ENCODE measurements around the gene TMEM205.
"Not testable (repeated sequence)": the region's sequence is repeated elsewhere in the genome, so short reads cannot be mapped to it uniquely, and the experiment has no call there.

The TMEM205 gene

GRCh38 chr19:11338569-11339253, 7.4 kb downstream of the TMEM205 start:
- no peak for FAIRE-seq

DNA sequence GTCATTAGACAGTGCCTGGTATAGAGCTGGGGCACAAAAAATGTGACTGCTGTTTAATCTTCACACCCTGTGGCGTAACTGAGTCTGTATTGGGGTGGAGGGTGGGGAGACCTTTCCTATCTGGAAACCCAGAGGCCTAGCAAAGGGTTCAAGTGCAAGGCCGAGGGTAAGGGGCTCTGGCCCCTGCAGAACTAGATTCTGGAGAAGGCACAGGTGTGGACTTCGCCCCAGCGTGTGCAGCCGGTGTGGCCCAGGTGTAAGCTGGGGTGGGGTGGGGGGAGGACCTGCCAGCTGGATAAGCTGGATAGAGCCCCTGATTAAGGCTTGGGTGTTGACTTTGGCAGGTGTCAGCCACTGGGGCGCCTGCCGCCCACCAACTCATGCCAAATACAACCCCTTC, 7.9 kb downstream of the TMEM205 start:
- no peak for FAIRE-seq

DNA sequence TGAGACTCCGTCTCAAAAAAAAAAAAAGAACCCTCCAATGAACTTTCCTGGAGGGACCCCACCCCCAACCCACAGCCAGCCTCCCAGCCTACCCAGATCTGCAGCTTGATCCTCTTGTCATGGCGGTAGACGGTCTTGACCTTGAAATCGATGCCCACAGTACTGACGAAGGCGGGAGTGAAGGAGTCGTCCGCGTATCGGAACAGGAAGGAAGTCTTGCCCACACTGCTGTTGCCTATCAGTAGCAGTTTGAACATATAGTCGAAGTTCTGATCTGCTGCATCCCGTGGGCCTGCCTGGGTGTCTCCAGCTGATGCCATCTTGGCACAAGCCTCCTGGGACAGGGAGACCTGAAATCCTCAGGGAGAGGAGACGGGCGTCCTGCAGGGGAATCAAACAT, 9.0 kb downstream of the TMEM205 start:
- FAIRE-seq, result no peak

- no peak for FAIRE-seq
These were observed 10.5 kb downstream of the TMEM205 start for GRCh38 chr19:11335449-11336146.

- FAIRE-seq, result not testable (repeated sequence)
These were observed 12.2 kb downstream of the TMEM205 start for GRCh38 chr19:11333838-11334237.

- no peak for FAIRE-seq
These were observed 13.2 kb downstream of the TMEM205 start for GRCh38 chr19:11332822-11333221.

DNA sequence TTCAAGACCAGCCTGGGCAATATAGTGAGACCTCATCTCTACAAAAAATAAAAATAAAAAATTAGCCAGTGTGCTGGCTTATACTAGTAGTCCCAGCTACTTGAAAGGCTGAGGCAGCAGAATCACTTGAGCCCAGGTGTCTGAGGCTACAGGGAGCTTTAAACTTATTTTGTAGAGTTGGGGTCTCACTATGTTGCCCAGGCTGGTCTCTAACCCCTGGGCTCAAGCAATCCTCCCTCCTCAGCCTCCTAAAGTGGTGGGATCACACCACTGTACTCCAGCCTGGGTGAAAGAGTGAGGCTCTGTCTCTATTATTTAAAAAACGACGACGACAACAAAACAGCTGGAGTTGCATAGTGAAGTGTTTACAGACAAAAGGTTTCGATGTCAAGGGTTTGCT, 14.6 kb downstream of the TMEM205 start:
- no peak for FAIRE-seq

DNA sequence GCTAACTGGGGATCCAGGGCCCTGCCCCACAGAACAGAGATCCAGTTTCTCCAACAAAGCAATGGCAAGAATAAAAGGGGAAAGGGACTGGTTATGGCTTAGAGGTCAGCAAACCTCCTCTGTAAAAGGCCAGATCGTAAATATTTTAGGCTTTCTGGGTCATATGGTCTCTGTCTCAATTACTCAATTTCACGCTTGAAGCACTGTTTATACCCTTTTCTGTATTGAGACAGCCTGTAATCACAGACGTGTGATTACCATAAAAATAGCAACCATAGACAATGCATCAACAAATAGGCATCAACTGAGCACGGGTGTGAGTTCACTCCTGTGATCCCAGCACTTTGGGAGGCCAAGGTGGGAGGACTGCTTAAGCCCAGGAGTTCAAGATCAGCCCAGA, 15.9 kb downstream of the TMEM205 start:
- no peak for FAIRE-seq

GRCh38 chr19:11325544-11325943, 20.5 kb downstream of the TMEM205 start:
- FAIRE-seq, result no peak

DNA sequence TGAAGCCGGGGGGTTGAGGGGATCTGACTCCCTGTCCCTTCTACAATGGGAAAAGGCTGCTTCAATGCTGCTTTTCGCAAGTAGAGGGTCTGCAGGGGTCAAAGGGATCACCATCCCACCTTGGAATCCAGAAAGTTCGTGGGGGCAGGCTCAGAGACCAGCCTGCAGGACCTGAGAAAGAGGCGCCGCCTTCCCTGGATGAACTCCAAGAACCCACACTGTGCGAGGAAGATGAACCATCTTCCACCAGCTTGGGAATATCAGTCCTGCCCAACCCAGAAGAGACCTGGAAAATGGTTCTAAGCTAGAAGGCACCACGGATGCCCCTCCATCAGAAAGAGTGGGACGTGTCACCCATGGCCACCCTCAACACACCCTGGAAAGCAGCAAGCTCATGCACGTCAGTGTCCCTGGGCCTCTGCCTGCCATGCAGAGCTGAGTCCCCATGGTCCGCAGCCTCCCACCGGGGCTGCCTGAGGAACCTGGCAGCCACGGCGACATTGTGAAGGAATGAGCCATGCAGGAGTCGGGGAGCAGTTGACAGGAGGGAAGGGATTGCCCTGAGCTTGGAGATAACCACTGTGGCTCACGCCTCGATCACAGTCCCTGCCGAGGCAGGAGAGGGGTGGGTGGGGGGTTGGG, 21.2 kb downstream of the TMEM205 start:
- no peak for FAIRE-seq

DNA sequence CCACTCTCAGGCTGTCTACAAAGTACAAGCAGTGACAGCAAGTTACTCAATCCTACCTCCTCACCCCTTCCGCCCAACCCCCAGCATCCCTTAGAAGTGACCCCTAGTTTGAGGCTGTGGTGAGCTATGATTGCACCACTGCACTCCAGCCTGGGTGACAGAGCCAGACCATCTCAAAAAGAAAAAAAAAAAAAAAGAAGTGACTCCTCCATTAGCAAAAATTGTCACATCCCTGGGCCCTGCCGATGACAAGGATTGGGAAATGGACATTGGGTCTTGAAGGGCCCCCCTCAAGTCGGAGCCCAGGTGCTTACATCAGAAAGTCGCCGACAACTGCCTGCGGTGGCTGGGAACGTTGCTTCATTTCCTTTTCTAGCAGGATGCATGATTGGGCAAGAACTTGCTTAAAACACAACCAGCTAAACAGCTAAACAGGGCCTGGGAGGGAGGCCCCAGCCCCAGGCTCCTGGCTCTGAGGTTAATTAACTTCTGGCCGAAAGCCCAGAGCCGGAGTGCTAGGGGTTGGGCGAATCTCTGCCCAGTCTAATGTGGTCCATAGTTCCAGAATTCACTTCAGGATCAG, 21.9 kb downstream of the TMEM205 start:
- no peak for FAIRE-seq

DNA sequence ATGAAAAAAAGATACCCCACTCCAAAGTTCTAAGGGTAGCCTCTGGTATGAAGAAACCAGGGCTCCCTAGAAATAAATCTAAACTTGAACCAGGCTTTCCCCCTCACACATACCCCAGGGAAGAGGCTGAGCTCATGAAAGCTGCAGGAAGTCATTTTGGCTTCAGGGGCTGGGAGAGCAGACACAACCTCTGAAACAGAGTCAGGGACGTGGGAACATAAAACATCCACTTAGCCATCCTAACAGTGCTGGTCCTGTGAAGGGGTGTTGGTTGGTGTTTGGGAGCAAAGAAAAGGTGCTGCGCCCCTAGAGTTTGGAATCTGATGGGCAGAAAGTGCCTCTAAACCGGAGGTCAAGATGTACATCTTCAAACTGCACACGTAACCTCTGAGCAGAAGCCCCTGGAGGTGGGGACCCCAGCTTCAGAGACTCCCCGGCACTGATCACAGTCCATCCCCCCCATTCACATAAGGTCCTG, 22.4 kb downstream of the TMEM205 start:
- no peak for FAIRE-seq

- FAIRE-seq, result no peak
These were observed 23.6 kb downstream of the TMEM205 start for GRCh38 chr19:11322269-11323024.

DNA sequence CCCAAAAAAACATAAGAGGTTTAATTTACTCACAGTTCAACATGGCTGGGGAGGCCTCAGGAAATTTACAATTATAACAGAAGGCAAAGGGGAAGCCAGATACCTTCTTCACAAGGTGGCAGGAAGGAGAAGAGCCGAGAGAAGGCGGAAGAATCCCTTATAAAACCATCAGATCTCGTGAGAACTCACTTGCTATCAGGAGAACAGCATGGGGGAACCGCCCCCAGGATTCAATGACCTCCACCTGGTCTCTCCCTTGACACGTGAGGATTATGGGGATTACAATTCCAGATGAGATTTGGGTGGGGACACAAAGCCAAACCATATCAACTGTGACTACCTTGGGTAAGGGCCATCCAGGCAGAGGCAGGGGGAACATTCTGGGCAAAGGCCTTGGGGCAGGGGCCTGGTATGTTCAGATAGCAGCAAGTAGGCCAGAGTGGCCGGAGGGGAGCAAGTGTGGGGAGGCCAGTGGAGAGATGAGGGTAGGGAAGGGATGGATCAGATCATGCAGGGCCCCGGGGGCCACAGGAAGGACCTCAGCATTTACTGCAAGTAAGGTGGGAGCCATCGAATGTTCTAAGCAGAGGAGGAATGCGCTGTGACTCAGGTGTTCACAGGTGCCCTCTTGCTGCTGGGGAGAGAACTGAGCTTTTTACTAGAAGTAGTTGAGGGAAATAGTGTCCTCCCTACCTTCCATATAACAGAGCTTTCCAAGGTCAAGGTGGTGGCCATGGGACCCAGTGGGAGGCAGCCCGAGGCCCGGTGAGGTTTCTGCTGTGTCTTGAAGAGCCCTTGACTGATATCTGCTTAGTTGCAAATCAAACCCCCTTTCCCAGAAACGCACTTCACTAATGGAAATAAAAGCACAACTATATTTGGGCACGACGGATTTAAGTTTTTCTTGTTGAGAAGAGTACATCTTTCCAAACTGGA, 24.6 kb downstream of the TMEM205 start:
- no peak for FAIRE-seq

DNA sequence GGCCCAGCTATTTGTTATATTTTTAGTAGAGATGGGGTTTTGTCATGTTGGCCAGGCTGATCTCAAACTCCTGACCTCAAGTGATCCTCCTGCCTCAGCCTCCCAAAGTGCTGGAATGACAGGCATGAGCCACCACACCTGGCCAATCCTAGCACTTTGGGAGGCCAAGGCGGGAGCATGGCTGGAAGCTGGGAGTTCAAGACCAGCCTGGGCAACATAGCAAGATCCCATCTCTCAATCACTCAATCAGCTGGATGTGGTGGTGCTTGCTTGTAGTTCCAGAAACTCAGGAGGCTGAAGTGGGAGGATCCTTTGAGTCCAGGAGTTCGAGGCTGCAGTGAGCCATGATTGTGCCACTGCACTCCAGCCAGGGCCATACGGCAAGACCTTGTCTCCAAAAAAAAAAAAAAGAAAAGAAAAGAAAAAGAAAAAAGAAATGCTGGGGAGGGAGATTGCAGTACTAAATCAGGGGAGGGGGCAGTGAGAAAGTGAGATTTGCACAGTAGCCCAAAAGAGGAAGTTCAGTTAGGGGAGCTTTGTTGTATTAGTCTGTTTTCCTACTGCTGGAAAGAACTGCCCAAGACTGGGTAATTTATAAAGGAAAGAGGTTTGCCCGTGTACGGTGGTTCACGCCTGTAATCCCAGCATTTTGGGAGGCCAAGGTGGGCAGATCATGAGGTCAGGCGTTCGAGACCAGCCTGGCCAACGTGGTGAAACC, 25.6 kb downstream of the TMEM205 start:
- not testable (repeated sequence) for FAIRE-seq

- FAIRE-seq, result no peak
These were observed 39.7 kb downstream of the TMEM205 start for GRCh38 chr19:11306337-11306736.

GRCh38 chr19:11304936-11305335, 41.1 kb downstream of the TMEM205 start:
- FAIRE-seq, result no peak

DNA sequence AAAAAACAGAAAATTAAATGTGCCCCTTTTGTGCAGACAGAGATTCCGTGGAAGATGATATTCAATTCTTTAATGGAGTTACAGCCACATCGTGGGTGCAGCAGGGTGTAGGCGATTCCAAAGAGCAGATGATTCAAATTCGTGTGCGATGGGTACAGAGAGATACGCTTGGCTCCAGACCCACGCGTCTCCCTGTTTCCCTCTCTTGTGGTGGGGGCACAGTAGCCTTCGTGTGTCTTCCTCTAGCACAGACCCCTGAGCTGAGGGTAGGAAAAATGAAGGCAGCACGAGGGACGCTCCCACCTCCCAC, 45.3 kb downstream of the TMEM205 start:
- no peak for FAIRE-seq

DNA sequence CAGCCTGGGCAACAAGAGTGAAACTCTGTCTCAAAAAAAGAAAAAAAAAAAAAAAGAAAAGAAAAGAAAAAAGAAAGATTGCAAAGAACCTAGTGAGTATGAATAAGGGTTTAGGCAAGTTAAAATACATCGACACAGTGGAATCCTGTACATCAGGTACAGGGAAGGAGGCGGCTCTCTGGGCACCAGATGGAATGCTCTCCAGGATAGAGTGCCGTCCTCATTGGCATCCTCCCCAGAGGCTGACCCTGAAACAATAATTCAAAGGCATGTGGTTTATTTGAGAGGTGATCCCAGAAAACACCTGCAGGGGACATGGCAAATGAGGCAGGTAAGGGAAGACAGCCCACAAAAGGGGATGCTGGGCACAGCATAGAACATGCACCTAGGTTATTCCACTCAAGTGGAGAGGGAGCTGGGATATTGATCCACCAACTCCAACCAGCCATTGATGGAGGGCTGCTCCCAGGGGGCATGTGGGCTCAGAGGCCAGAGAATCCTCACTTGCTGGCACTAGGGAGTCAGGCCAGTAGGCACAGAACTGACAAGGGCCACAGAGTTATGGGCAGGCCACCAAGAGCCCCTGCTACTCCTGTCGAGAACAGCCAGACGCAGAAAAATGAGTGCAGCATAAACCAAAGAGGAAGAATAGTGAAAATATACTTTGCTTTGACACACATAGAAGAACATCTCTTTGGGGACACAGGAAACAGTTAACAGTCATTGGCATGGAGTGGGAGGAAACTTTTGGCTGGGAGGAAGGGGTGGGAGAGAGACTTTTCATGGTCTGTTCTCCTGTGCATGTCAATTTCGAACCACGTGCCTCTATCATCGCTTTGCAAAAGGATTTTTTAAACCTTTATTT, 45.9 kb downstream of the TMEM205 start:
- no peak for FAIRE-seq

DNA sequence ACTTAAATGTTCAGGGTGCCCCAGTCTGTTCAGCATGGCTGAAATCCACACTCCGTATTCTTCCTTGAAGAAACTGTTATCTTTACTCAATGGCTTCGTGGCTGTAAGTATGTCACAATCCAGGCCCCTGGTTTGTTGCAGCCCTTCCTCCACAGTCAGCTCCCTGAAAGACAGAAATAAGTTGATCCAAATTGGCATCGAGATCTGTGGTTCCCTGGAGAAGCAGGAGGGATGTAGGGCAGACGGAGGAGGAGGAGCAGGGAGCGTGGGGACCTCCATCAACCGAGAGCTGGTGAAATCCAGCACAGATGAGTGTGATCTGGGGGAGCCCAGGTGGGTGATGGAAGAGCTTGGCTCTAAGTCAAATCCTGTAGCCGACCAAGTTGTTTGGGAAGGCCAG, 49.8 kb downstream of the TMEM205 start:
- no peak for FAIRE-seq
